Brain microvascular endothelial cell (primary cell): ENCODE data around the gene NDE1.
A peak's percentile ranks its signal among the peaks of the same experiment; 100 is the strongest.

Experiments
- DNase-seq: peaks from one replicate; pipeline ENCODE4 v3.0.0-alpha.2; 2020
- H3K27ac ChIP-seq: fragments of 250-450 bp; sonication (Bioruptor Pico); 2 replicates; pipeline ENCODE4 v1.5.1; 2020; ENCODE audit warnings: mild to moderate bottlenecking, moderate library complexity
- H3K27me3 ChIP-seq: fragments of 250-450 bp; sonication (Bioruptor Pico); replicated peaks from 2 replicates; pipeline ENCODE4 v1.5.1; 2020; ENCODE audit warnings: mild to moderate bottlenecking
- H3K36me3 ChIP-seq: fragments of 250-450 bp; sonication (Bioruptor Pico); replicated peaks from 2 replicates; pipeline ENCODE4 v1.5.1; 2020; ENCODE audit warnings: mild to moderate bottlenecking
- H3K4me3 ChIP-seq: 2 replicates; pipeline ENCODE4 v1.5.1; 2011; ENCODE audit warnings: low read depth, mild to moderate bottlenecking, control low read depth, low read length, moderate library complexity
- in situ Hi-C: cut with HindIII; loops from 2 replicates; pipeline ENCODE4 v1.10.0; 2017; ENCODE audit warnings: low sequenced_read_pairs, low pct_ligation_motif_present
- TF ChIP-seq, protein P1 (sequence below): IDR thresholded peaks from 2 replicates; pipeline ENCODE4 v1.5.1; 2011; ENCODE audit warnings: low read depth, mild to moderate bottlenecking, moderate library complexity, low read length, control low read depth, inconsistent platforms; ENCODE audit errors: missing control alignments

Gene NDE1

GRCh38 chr16:15768201-15768600, 118.2 kb downstream of the NDE1 start:
- H3K36me3 ChIP-seq: no peaks in the 10 kb centered on the region
- in situ Hi-C loops: no loop called here
- TF ChIP-seq, protein P1, sequence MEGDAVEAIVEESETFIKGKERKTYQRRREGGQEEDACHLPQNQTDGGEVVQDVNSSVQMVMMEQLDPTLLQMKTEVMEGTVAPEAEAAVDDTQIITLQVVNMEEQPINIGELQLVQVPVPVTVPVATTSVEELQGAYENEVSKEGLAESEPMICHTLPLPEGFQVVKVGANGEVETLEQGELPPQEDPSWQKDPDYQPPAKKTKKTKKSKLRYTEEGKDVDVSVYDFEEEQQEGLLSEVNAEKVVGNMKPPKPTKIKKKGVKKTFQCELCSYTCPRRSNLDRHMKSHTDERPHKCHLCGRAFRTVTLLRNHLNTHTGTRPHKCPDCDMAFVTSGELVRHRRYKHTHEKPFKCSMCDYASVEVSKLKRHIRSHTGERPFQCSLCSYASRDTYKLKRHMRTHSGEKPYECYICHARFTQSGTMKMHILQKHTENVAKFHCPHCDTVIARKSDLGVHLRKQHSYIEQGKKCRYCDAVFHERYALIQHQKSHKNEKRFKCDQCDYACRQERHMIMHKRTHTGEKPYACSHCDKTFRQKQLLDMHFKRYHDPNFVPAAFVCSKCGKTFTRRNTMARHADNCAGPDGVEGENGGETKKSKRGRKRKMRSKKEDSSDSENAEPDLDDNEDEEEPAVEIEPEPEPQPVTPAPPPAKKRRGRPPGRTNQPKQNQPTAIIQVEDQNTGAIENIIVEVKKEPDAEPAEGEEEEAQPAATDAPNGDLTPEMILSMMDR: no peak
- H3K27me3 ChIP-seq: no peaks in the 10 kb centered on the region
- no peak overlapping the region for H3K27ac ChIP-seq
- no peak for DNase-seq
- no peak overlapping the region for H3K4me3 ChIP-seq

- no peak for DNase-seq
- no peaks in the 10 kb centered on the region for H3K36me3 ChIP-seq
- H3K27me3 ChIP-seq: no peaks in the 10 kb centered on the region
- no peak overlapping the region for H3K27ac ChIP-seq
- H3K4me3 ChIP-seq: no peak overlapping the region
- TF ChIP-seq, protein P1: no peak
- in situ Hi-C loops: no loop called here
These were observed 119.2 kb downstream of the NDE1 start for GRCh38 chr16:15769239-15769638.

DNA sequence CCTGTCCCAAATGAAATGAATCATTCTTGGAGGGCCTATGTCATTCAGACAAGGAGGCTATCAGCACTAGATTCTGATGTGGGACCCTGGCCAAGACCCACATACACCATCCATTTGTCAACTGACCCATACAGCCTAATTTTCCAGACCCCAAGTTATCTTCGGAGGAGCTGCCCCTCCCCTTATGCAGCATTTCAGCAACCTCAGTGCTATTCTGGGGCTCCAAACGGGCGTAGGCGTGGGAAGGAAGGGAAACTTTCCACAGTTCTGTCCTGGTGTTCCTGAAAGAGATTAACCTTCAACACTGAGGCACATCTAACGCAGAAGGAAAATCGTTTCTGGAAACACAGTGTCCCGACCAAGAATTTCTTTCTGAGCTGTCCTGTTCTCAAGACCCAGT, 120.1 kb downstream of the NDE1 start:
- peaks cover 3% of the 10 kb centered on the region for H3K27me3 ChIP-seq
- no peak overlapping the region for H3K4me3 ChIP-seq
- in situ Hi-C loops: no loop called here
- TF ChIP-seq, protein P1: no peak
- peak overlapping the region; percentile 25 for H3K27ac ChIP-seq
- DNase-seq: peak; percentile 18
- no peaks in the 10 kb centered on the region for H3K36me3 ChIP-seq

DNA sequence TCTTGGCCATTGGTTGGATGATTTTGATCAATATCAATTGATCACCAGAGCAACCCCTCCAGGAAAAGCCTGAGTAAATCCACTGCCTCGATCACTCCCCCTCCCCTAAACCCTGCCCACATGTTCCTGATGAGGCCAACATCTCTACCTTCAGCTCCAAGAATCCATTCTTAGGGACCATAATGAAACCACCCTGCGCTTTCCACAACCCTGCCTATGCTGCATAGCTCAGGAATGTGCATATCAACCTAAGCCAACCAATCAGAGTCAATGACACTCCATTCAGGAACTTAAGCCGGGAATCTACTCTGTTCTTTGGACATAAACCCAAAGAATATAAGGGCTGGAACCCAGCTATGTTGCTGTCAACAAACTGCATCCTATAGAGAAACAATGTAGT, 120.5 kb downstream of the NDE1 start:
- peak; percentile 64 for DNase-seq
- Histone ChIP-seq H3K4me3 (no peak overlapping the region), H3K27me3 (peaks cover 3% of the 10 kb centered on the region), H3K27ac (peak overlapping the region; percentile 25), H3K36me3 (no peaks in the 10 kb centered on the region)
- in situ Hi-C loops: no loop called here
- TF ChIP-seq, protein P1: no peak

- TF ChIP-seq, protein P1: no peak
- peaks cover 4% of the 10 kb centered on the region for H3K27me3 ChIP-seq
- DNase-seq: no peak
- no peaks in the 10 kb centered on the region for H3K36me3 ChIP-seq
- H3K4me3 ChIP-seq: no peak overlapping the region
- in situ Hi-C loops: no loop called here
- no peak overlapping the region for H3K27ac ChIP-seq
These were observed 121.6 kb downstream of the NDE1 start for GRCh38 chr16:15771694-15772093.

GRCh38 chr16:15772579-15773293, 122.7 kb downstream of the NDE1 start:
- H3K27me3 ChIP-seq: peaks cover 4% of the 10 kb centered on the region
- H3K36me3 ChIP-seq: no peaks in the 10 kb centered on the region
- DNase-seq: no peak
- TF ChIP-seq, protein P1: no peak
- no peak overlapping the region for H3K4me3 ChIP-seq
- in situ Hi-C loops: no loop called here
- H3K27ac ChIP-seq: no peak overlapping the region
